Stimulated activated CD8-positive, alpha-beta memory T cell treated with anti-CD3 and anti-CD28 coated beads, Interleukin-7, amount 100 ng/mL, for 24 hours (primary cell): Measurements from ENCODE around the gene PITPNB.

Experiments used
- DNase-seq: peaks from one replicate; pipeline ENCODE4 v3.0.0-alpha.2; 2020; ENCODE audit warnings: low read depth

PITPNB gene

GRCh38 chr22:27833803-27834202 is 85.3 kb downstream of the PITPNB start:
- no peak for DNase-seq

- DNase-seq = no peak
Measured at GRCh38 chr22:27832606-27833005, 86.5 kb downstream of the PITPNB start.

DNA sequence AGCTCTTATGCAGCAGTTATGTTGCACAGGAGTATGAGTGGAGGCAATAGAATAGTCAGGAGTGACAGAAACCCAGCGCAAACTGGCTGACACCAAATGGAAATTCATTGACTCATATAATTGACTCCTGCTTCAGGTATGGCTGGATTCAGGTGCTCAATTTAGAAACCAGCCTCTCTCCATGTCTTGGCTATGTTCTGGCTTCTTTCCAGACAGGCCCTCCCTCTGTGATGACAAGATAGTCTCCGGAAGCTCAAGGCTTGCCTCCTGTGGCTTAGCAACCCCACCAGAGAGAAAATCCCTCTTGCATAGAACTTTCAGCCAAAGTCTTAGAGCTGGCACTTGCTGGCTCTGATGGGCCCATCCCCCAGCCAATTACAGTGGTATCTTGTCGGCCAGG is 89.4 kb downstream of the PITPNB start:
- DNase-seq = no peak

DNA sequence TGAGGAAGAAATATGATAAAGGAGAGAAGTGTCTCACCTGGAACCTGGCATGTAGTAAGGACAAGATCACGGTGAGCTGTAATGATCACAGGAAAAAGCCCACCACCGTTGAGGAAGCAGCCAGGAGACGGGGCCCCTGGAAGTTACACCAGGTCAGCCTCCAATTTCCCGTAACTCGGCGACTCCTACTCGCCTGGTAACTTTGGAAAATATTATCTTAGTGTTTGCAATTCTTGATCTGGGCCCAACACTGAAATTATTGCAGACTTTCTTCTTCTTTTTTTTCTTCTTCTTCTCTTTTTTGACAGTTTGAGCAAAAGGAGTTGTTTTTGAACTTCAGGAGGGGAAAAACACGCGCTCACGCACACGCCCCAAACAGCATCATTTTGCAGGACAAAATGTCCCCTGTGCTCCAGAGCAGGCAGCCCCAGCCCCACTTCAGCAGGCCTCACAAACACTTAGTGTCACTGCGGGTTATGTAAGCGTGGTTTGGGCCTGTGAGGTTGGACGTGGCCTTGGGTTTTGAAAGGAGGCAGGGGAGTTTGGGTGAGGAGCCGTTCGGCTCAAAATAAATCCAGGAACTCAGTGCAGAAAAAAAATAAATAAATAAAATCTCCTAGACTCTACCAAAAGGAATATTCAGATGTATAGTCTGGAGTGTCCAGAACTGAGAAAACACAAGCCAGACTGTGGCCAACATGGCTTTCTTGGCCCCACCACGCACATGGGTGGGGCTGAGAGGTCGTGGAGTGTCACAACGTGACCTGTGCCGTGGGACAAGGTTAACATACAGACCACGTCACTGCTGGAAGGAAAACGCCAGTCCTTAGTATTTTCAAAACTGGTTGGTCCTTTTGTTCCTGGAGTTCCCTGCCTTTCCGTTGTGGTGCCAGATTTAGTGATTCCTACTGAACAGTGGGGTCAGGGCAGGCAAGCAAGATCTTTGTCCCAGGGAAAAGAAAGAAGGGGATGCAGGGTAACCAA is 91.2 kb downstream of the PITPNB start:
- DNase-seq = no peak

DNA sequence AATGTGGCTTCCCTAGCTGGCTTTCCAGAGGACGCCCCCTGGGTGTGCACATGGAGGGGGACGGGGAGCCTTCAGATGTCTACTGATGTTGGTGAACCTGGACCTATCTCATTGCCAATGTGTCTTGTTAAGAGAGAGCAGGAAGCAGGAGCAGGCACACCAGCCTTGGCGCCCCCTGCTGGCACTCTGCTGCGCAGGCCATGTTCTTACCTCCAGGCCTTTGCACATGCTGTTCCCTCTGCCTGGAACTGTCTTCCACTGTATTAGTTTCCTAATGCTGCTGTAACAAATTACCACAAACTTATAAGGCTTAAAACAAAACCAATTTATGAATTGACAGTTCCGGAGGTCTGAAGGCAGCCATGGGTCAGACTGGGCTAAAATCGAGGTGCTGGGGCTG is 93.9 kb downstream of the PITPNB start:
- no peak for DNase-seq

DNA sequence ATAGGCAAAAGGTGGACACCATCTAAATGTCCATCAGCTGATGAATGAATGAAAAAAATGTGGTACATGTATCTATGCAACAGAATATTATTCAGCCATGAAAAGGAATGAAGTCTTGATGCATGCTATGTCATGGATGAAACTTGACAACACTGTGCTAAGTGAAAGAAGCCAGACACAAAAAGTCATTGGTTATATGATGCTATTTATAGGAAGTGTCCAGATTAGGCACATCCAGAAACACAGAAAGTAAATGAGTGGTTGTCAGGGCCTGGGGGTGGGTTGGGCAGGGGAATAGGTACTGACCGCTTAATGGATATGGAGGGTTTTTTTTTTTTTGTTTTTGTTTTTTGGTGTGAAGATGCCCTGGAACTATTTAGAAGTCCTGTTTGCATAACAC is 95.8 kb downstream of the PITPNB start:
- DNase-seq = no peak

DNA sequence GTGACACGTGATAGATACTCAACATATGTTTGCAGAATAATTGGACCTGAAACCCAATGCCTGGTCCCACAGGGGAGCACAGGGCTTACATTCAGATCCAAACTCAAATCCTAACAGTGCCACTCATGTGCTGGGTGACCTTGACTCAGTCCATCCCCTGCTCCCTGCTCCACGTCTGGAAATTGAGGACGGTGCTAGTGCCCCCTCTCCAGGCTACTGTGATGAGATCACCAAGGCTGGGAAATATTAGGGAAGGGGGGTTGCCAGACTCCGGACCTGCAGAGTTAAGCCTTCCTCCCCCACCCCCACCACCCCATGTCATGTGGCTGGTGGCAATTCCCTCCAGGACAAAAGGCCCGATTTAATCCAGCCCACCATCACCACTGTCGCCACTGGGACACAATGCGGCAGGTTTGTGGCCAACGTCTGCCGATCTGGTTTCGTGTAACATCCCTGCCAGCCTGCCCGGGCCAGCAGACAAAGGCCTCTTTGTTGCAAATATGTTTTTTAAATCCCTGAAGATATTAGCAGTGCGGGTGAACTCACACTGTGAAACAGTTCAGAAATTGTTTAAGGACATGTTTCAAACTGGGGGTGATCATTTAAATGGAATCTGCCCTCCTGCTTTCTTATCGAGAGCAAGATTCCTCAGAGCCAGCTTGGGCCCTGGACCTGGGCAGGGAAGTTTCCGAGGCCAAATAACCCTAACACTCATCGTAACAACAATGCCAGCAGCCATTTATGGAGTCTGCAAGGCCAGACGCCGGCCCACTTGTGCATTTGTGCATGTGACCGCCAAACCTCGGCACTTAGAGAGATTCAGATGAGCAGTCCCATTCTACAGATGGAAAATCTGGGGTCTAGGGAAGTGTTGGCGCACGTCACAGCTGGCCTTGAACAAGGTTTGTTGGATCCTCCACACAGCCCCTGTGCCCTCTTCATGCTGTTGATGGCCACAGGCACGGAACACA is 97.9 kb downstream of the PITPNB start:
- no peak for DNase-seq

GRCh38 chr22:27816552-27816951 is 102.5 kb downstream of the PITPNB start:
- no peak for DNase-seq

DNA sequence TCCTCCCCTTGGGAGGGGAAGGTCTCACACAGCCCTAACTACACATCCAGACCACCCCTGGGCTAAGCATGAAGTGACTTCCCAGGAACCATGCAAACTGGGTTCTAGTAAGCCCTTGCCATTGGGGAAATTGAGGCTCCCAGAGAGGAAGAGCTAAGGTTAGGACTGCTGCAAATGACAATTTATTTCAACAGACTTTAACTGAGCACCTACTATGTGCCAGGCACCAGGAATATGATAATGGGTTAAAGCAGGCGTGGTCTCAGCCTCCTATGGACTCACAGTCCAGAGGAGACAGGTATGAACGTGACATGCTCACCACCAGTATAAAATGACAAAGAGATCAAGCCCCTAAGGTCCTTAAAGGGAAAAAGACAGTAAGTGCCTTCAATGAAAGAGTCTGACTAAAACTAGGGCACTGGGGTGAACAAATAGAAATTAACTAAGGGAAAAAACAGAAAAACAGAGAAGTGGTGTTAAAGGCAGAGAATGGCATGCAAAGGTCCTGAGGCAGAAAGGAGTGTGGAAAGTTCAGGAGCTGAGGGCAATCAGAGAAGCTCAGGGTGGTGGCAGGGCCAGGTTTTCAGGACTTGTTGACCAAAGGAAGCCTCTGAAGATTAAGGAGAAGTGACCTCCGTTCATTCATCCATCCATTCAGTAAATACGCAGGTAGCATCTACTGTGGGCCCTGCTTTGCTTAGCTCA is 103.1 kb downstream of the PITPNB start:
- no peak for DNase-seq

DNA sequence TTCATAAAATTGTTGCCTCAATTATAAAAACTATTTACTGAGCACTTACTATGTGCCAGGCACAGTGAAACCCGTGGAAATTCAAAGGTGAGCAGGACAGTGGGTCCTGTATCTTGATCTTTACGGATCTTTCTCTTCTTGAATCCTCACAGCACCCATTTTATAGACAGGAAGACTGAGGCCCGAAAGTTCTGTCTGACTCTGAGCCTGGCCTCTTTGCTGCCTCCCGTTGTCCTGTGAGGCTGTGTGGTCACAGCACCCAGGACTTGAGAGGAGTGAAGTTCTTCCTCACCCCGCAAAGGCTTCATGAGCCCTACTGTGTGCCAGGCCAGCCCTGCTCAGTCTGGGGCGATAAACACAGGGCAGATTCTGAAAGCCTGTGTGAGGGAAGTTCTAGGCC is 104.1 kb downstream of the PITPNB start:
- DNase-seq = no peak

DNA sequence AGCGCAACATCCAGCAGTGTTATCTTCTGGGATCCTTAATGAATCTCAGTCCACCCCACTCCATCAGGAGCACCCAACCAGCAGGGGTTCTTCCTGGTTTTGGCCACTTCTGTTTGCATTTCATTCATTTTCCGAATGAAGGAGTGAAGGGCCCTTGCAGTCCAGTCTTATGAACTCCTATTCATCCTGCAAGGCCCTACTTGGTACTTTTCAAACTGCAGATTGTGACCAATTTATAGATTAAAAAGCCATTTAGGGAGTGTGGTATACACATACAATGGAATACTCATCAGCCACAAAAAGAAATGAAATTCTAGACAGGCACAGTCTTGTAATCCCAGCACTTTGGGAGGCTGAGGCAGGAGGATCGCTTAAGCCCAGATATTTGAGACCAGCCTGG is 107.3 kb downstream of the PITPNB start:
- DNase-seq = no peak

DNA sequence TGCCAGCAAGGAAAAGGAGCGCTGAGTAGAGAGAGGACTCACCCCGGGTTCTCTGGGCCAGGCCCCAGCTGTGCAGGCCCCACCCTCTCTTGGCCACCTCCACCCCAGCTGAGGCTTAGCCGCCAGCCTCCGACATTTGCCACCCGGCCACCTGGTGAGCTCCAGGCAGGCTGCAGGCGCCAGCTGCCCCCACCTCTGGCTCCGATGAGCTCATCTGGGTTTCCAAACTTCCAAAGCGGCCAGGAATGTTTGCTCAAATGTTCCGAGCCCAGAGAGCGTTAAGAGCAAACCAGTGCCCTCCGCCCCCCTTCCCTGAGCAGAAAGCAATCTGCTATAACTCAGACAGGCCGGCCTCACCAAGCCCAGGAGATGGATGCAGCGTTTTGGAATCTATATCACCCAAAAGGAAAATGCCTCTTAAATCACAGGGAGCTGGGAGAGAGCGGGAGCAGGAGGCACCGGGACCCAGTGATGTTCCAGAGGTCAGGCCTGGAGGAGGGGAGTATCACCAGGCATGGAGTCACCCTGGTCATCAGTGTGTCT is 108.4 kb downstream of the PITPNB start:
- no peak for DNase-seq

DNA sequence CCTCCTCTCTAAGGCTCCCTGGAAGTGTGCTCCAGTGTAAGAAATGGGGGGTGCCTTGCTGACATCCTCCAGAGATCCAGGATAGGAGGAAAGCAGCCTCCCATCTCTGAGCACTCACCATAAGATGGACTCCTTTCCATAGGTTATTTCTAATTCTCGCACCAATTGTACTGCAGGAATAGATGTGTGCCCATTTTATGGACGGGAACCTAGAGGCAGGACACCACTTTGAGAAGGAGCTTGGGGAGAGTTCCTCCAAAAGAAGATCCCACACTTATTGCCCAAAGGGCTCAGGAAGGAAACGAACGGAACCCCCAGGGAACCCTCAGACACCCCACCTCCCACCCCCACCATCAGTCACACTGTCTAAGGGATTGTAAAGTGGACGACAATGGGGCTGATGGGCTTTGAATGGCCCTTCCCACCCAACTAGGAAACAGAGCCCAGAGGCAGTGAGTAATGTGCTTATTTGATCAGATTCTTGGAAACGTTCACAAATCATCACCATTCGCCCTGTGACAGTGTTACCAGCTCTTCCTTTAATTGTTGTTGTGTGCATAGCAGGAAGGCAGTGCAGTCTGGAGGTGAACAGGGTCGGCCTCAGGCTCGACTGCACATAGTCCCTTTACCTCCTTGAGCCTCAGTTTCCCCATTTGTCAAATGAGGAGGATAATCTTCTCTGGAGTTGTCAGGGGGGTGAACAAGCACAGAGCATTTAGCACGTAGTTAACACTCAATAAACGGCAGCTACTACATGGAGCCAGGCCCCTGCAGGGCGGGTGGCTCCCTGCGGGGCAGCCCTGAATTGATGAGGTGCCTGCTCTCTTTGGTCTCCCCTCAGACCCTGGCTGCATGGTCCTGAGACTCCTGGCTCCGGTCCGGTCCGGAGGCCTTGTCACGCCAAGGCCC is 109.1 kb downstream of the PITPNB start:
- no peak for DNase-seq

DNA sequence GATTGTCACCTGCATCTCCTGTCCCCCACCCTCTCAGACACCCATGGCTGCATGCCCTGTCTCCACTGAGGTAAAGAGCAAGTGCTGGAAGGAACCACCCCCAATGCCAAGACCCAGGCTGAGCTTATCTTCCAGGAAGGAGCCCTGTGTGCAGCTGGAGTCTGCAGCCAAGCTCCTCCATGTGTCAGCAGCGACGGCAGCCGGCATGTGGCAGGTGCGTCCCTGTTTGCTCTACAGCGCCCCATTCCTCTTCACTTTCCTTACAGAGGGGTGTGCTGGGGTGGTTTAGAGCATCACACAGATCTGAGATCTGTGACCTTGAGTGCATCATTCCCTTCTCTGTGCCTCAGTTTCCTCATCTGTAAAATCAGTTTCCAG is 109.8 kb downstream of the PITPNB start:
- no peak for DNase-seq

DNA sequence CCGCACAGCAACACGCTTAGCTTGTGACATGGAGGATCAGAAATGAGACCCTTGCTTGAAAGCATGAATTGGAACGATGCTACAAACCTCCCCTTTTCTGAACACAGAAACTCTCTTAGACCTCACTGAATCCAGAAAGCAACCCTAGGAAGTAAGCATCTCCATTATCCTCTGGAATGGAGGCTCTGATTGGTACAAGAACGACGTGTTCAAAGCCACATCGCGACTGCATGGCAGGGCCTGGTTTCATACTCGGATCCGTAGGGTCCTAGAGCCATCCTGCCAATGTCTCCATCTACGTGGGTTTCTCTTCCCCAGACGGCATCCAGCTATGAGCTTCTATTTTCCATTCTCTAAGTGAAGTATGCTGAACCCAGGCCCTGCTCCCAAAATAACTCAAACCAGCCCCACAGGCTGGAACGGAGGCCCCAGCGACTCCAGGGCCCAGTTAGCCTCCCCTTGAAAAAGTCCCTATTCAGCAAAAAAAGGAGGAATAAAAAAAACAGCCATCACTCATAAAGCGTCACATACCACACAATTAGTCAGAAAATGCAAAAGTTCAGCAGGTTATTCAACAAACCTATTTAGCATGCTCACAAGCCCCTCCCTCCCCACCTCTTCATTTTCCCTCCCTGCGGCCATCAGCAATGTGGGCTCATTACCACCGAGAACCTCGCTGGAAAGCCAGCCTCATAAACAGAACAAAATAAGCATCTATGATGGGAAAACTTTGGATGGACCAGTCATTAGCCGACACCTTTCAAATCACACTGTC is 110.4 kb downstream of the PITPNB start:
- DNase-seq = no peak

- no peak for DNase-seq
Measured at GRCh38 chr22:27805841-27806240, 113.2 kb downstream of the PITPNB start.

GRCh38 chr22:27804470-27805297 is 114.4 kb downstream of the PITPNB start:
- DNase-seq = peak; percentile 18

DNA sequence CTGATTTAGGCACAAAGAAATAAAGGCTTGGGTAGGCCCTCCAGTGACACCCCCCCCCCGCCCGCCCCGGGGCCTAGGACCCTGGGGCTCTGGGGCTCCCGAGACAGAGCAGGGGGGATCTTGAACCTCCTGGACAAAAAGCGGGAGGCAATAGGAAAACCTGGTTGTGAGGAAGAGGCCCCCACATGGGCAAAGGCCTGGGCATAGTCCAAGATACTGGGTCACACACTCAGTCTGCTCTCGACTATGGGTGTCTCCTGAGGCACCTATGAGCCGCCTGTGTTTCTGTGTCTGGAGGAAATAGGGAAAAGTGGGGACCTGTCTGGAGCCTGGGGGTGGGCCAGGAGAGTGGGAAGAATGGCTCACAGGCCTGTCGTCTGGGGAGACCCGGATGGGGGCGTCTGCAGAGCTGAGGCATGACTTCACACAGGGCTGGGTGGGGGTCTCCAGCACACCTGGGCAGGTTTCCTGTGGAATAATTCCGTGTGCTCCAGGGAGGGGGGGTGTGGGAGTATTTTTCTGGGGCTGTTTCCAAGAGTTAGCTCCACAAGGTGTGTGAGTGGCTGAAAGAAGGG is 115.1 kb downstream of the PITPNB start:
- DNase-seq = no peak
